A549 treated with Hydrocortisone at 1 μM for 4 hours (cell line): Measurements from ENCODE around the gene NLGN4X. TPM values are rescaled to one million over a fixed set of nuclear protein-coding genes. Genes with fewer than 3 reads are reported as not detected.

Experiments
- total RNA-seq: library from RNA; stranded (reverse); fragments of 200-300 nt; extraction: Qiagen RNA extraction; gene quantifications from 5 replicates; pipeline ENCODE4 v1.2.3, GENCODE V29; 2022

NLGN4X gene
- 0.02 TPM in 2 of 5 replicates, not detected in the others for total RNA-seq

DNA sequence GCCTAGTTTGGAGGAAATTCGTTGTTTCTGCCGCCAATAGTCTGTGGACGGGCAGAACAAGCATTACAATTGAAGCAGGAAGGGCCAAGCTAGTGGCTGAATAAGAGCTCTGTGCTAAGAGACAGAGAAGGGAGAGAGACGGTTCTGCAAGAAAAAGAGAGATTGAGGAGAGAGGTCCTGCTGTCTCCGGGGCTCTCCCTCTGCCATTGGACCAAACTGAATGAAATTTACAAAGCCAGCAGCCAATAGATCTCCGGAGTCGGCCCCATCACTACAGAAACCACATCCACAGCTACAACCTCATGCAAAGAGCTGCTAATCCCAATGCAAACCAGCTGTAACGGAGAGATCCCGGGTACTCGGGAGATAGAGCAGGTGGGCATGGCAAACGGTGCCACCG is at the start of gene NLGN4X:
Gene NLGN4X (minus strand): TSS at position 148 of the 400 bp plus-strand sequence. CDS start 77,401 bp downstream, outside the sequence.

